ENCODE data around the gene SPRYD3. TPM values are rescaled to one million over a fixed set of nuclear protein-coding genes. Genes with fewer than 3 reads are reported as not detected.
"Not testable (repeated sequence)": the region's sequence is repeated elsewhere in the genome, so short reads cannot be mapped to it uniquely, and the experiment has no call there.

The SPRYD3 gene
- total RNA-seq, 2 donors from 2014 or later, result 56.5 to 60.3 TPM

GRCh38 chr12:53036802-53037201 is 42.4 kb downstream of the SPRYD3 start:
- no peak overlapping the region for H3K4me3 Mint-ChIP-seq

GRCh38 chr12:53034459-53034858 is 44.7 kb downstream of the SPRYD3 start:
- no peak overlapping the region for H3K4me3 Mint-ChIP-seq
- no peaks in the 10 kb centered on the region for H3K27me3 Mint-ChIP-seq
- peak overlapping the region; percentile 27 to 38 for H3K27ac Mint-ChIP-seq
- ATAC-seq, result no peak
- H3K9me3 Mint-ChIP-seq, result no peaks in the 10 kb centered on the region
- H3K4me1 Mint-ChIP-seq (ENCODE audit: low read depth in 2 of 2), result peaks cover 11 to 14% of the 10 kb centered on the region in 2 donors
- DNase-seq (ENCODE audit: low spot score), result no peak
- peaks cover 49% of the 10 kb centered on the region for H3K36me3 Mint-ChIP-seq

More at GRCh38 chr12:53036802-53037201, 42.4 kb downstream of the SPRYD3 start:
- DNase-seq (ENCODE audit: low spot score) (no peak), ATAC-seq (no peak)
- H3K4me1 Mint-ChIP-seq (ENCODE audit: low read depth in 2 of 2), result peaks cover 11 to 14% of the 10 kb centered on the region in 2 donors
- peaks cover 44% of the 10 kb centered on the region for H3K36me3 Mint-ChIP-seq
- H3K27me3 Mint-ChIP-seq, result no peaks in the 10 kb centered on the region
- no peak overlapping the region for H3K27ac Mint-ChIP-seq
- no peaks in the 10 kb centered on the region for H3K9me3 Mint-ChIP-seq

- H3K27ac Mint-ChIP-seq, result peak overlapping the region; percentile 27 to 41
- H3K36me3 Mint-ChIP-seq, result peaks cover 44% of the 10 kb centered on the region
- not testable (repeated sequence) for ATAC-seq; H3K4me3 Mint-ChIP-seq; H3K4me1 Mint-ChIP-seq (ENCODE audit: low read depth in 2 of 2); H3K27me3 Mint-ChIP-seq; H3K9me3 Mint-ChIP-seq; DNase-seq (ENCODE audit: low spot score)
Measured at GRCh38 chr12:53033832-53034231, 45.4 kb downstream of the SPRYD3 start.

- H3K4me1 Mint-ChIP-seq (ENCODE audit: low read depth in 2 of 2), result peaks cover 6 to 12% of the 10 kb centered on the region in 2 donors
- DNase-seq (ENCODE audit: low spot score) (no peak), ATAC-seq (no peak)
- H3K9me3 Mint-ChIP-seq, result no peaks in the 10 kb centered on the region
- no peak overlapping the region for H3K4me3 Mint-ChIP-seq
- H3K36me3 Mint-ChIP-seq, result peaks cover 40% of the 10 kb centered on the region
- H3K27me3 Mint-ChIP-seq, result no peaks in the 10 kb centered on the region
- peak overlapping the region in 1 of 2 donors; percentile 27 for H3K27ac Mint-ChIP-seq
Measured at GRCh38 chr12:53031616-53032015, 47.6 kb downstream of the SPRYD3 start.

- H3K4me3 Mint-ChIP-seq; H3K27ac Mint-ChIP-seq; H3K9me3 Mint-ChIP-seq; DNase-seq (ENCODE audit: low spot score); ATAC-seq; H3K27me3 Mint-ChIP-seq: not testable (repeated sequence)
- peaks cover 6 to 13% of the 10 kb centered on the region in 2 donors for H3K4me1 Mint-ChIP-seq (ENCODE audit: low read depth in 2 of 2)
- peaks cover 41% of the 10 kb centered on the region for H3K36me3 Mint-ChIP-seq
Measured at GRCh38 chr12:53027014-53027413, 52.2 kb downstream of the SPRYD3 start.

- Mint-ChIP-seq H3K36me3 (peaks cover 37% of the 10 kb centered on the region), H3K27ac (no peak overlapping the region), H3K4me1 (ENCODE audit: low read depth in 2 of 2) (peaks cover 8 to 13% of the 10 kb centered on the region in 2 donors), H3K9me3 (no peaks in the 10 kb centered on the region), H3K4me3 (no peak overlapping the region), H3K27me3 (no peaks in the 10 kb centered on the region)
- DNase-seq (ENCODE audit: low spot score) (no peak), ATAC-seq (no peak)
Measured at GRCh38 chr12:53025250-53025649, 53.9 kb downstream of the SPRYD3 start.

- DNase-seq (ENCODE audit: low spot score), result no peak
- H3K27ac Mint-ChIP-seq, result peak overlapping the region; percentile 61 to 71
Measured at GRCh38 chr12:53014709-53015108, 64.5 kb downstream of the SPRYD3 start.

More at GRCh38 chr12:53014709-53015108, 64.5 kb downstream of the SPRYD3 start:
- Mint-ChIP-seq H3K36me3 (peaks cover 17% of the 10 kb centered on the region), H3K9me3 (no peaks in the 10 kb centered on the region), H3K4me1 (ENCODE audit: low read depth in 2 of 2) (peaks cover 25 to 30% of the 10 kb centered on the region in 2 donors), H3K4me3 (no peak overlapping the region), H3K27me3 (no peaks in the 10 kb centered on the region)
- ATAC-seq, result peak in 1 of 2 donors; percentile 48

Other genes with a start within 250 kb of the SPRYD3 start
- gene KRT79, start 245.1 kb downstream of the SPRYD3 start, total RNA-seq, result not detected
- not detected for gene KRT78, start 230.4 kb downstream of the SPRYD3 start, total RNA-seq
- under 1 TPM in 1 of 2 donors, not detected in 1; 0.33 TPM for gene KRT8, start 174.3 kb downstream of the SPRYD3 start, total RNA-seq
- under 1 TPM; 0.67 to 0.74 TPM for gene KRT18, start 130.3 kb downstream of the SPRYD3 start, total RNA-seq
- gene EIF4B, start 72.9 kb downstream of the SPRYD3 start, total RNA-seq, result 100 to 1,000 TPM; 340 to 372 TPM
- 1 to 10 TPM; 2.4 to 2.8 TPM for gene TNS2, start 29.3 kb downstream of the SPRYD3 start, total RNA-seq
- not detected for gene IGFBP6, start 18.3 kb upstream of the SPRYD3 start, total RNA-seq
- gene SOAT2, start 24.1 kb upstream of the SPRYD3 start, total RNA-seq, result under 1 TPM in 1 of 2 donors, not detected in 1; 0.26 TPM
- gene ZNF740, start 101.3 kb upstream of the SPRYD3 start, total RNA-seq, result 10 to 100 TPM; 34.6 to 53.1 TPM
- 10 to 100 TPM; 26.0 to 43.2 TPM for gene CSAD, start 101.5 kb upstream of the SPRYD3 start, total RNA-seq
- 10 to 100 TPM; 53.0 to 81.0 TPM for gene ITGB7, start 127.9 kb upstream of the SPRYD3 start, total RNA-seq
- gene RARG, start 152.8 kb upstream of the SPRYD3 start, total RNA-seq, result 10 to 100 TPM in 1 of 2 donors, 1 to 10 TPM in 1; 5.8 to 13.3 TPM
- gene ESPL1, start 188.9 kb upstream of the SPRYD3 start, total RNA-seq, result 100 to 1,000 TPM in 1 of 2 donors, 10 to 100 TPM in 1; 35.2 to 127 TPM
- gene PFDN5, start 216.2 kb upstream of the SPRYD3 start, total RNA-seq, result 100 to 1,000 TPM; 199 to 233 TPM
- gene MYG1, start 220.3 kb upstream of the SPRYD3 start, total RNA-seq, result 10 to 100 TPM; 55.8 to 72.9 TPM
- gene AAAS, start 242.2 kb upstream of the SPRYD3 start, total RNA-seq, result 10 to 100 TPM; 56.7 to 96.2 TPM